Peyer's patch (tissue), 4 donors: ENCODE measurements around the gene MOB3A. TPM values are rescaled to one million over a fixed set of nuclear protein-coding genes. Genes with fewer than 3 reads are reported as not detected.

Experiments
- DNase-seq, 3 donors: peaks; one replicate each; pipeline ENCODE4 v3.0.0-alpha.2; 2017 to 2019
- H3K27ac ChIP-seq, 4 donors: fragments of 200-600 bp; sonication (generic); one replicate each; pipeline ENCODE4 v1.5.1; 2016 to 2019
- H3K27me3 ChIP-seq, 2 donors: fragments of 200-600 bp; sonication (generic); one replicate each; pipeline ENCODE4 v1.5.1; 2019
- H3K36me3 ChIP-seq, 3 donors: fragments of 200-600 bp; sonication (generic); one replicate each; pipeline ENCODE4 v1.5.1; 2016 to 2019
- H3K4me1 ChIP-seq, 4 donors: fragments of 200-600 bp; sonication (generic); one replicate each; pipeline ENCODE4 v1.5.1; 2016 to 2019
- H3K4me3 ChIP-seq, 4 donors: fragments of 200-600 bp; sonication (generic); 1 replicate in 3 of 4; 2 replicates in 1 of 4; pipeline ENCODE4 v1.5.1; 2016 to 2019; ENCODE audit warnings: mild to moderate bottlenecking in 1 of 4
- H3K9me3 ChIP-seq, 4 donors: fragments of 200-600 bp; sonication (generic); one replicate each; pipeline ENCODE4 v1.5.1; 2016 to 2019; ENCODE audit warnings: mild to moderate bottlenecking in 1 of 4
- CTCF ChIP-seq, 6 experiments: fragments of 450-650 bp in 4 of 6; fragments of 200-600 bp in 2 of 6; sonication (generic) in 1 of 6; IDR thresholded peaks; one replicate each; pipeline ENCODE4 v1.5.1; 2017 to 2019; ENCODE audit warnings: antibody characterized with exemption in 6 of 6, mild to moderate bottlenecking in 3 of 6, moderate library complexity in 1 of 6
- POLR2A ChIP-seq, 2 donors: fragments of 450-650 bp; IDR thresholded peaks; one replicate each; pipeline ENCODE4 v1.5.1; 2017; ENCODE audit warnings: antibody characterized with exemption in 2 of 2, mild to moderate bottlenecking in 2 of 2, moderate library complexity in 2 of 2
- total RNA-seq, 4 donors: library from RNA; depleted of rRNA; stranded (reverse); fragments of >200 nt; gene quantifications; one replicate each; pipeline ENCODE4 v1.1.0, GENCODE V29; 2016

Gene MOB3A
- total RNA-seq, 4 donors from 2014 or later, result 32.6 to 55.3 (median 35.1) TPM

- peak overlapping the region; percentile 89 to 100 (median 99) for H3K27ac ChIP-seq
- H3K9me3 ChIP-seq, result no peaks in the 10 kb centered on the region
- H3K4me1 ChIP-seq, result peaks cover 4 to 81% (median 53%) of the 10 kb centered on the region in 4 donors
- no peaks in the 10 kb centered on the region for H3K27me3 ChIP-seq
- H3K36me3 ChIP-seq, result no peaks in the 10 kb centered on the region
- H3K4me3 ChIP-seq, result no peak overlapping the region
- TF ChIP-seq CTCF (IDR thresholded peaks at IDR 0.05) (no peak), POLR2A (IDR thresholded peaks at IDR 0.05) (no peak)
- no peak for DNase-seq
Measured at GRCh38 chr19:2056837-2057192, 39.3 kb downstream of the MOB3A start.

DNA sequence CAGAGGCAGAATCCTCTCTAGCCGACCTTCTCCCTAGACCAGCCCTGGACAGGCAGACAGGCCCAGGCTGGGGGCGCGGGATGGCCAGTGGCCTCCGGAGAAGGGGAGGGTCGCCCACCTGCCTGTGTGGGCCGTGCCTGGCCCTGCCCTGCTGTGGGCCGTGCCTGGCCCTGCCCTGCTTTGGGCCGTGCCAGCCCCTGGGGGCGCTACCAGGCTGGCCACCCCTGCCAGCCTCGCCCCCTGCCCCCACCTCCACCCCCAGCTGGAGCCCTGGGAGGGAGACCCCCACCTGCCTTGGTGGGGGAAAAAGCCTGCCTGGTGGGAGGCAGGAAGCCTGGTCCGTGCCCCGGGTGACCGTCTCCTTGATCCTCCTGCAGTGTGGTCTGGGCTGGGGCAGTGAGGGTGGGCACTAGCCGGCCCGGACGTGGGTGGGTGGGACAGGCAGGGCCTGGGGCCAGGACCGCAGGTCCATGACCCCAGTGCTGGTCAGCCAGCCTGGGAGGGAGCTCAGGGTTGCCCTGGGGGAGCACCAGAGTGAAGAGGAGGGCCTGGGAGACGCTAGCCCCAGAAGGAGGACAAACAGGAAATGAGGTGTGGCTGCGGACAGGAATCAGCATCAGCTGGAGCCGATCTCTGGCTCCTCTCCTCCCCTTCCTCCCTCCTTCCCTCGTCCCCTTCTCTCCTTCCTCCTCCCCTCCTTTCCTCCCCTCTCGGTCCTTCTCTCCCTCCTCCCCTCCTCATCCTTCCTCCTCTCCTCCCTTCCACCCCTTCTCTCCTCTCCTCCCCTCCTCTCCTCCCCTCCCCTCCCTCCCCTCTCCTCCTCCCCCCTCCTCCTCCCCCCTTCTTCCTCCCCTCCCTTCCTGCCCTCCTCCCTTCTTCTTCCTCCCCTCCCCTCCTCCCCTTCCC, 39.9 kb downstream of the MOB3A start:
- no peak for TF ChIP-seq POLR2A (IDR thresholded peaks at IDR 0.05)
- no peak for TF ChIP-seq CTCF (IDR thresholded peaks at IDR 0.05)

GRCh38 chr19:2054763-2055162, 41.4 kb downstream of the MOB3A start:
- H3K4me3 ChIP-seq, result no peak overlapping the region
- no peaks in the 10 kb centered on the region for H3K9me3 ChIP-seq
- H3K27me3 ChIP-seq, result no peaks in the 10 kb centered on the region
- peaks cover 4 to 74% (median 49%) of the 10 kb centered on the region in 4 donors for H3K4me1 ChIP-seq
- H3K36me3 ChIP-seq, result no peaks in the 10 kb centered on the region
- peak in 2 of 3 donors; percentile 79 to 81 for DNase-seq
- TF ChIP-seq CTCF (IDR thresholded peaks at IDR 0.05) (no peak), POLR2A (IDR thresholded peaks at IDR 0.05) (peak; percentile 14 to 55)
- peak overlapping the region; percentile 73 to 100 (median 94) for H3K27ac ChIP-seq

More for the DNA sequence above, 39.9 kb downstream of the MOB3A start:
- Histone ChIP-seq H3K36me3 (no peaks in the 10 kb centered on the region), H3K9me3 (no peaks in the 10 kb centered on the region), H3K27ac (peak overlapping the region; percentile 89 to 100 (median 99)), H3K27me3 (no peaks in the 10 kb centered on the region), H3K4me1 (peaks cover 4 to 86% (median 58%) of the 10 kb centered on the region in 4 donors), H3K4me3 (peak overlapping the region; percentile 12 to 47 (median 24))
- peak in 2 of 3 donors; percentile 60 to 82 for DNase-seq

- no peak overlapping the region for H3K4me3 ChIP-seq
- H3K27ac ChIP-seq, result peak overlapping the region; percentile 65 to 100 (median 94)
- no peak for TF ChIP-seq POLR2A (IDR thresholded peaks at IDR 0.05)
- TF ChIP-seq CTCF (IDR thresholded peaks at IDR 0.05), result no peak
- H3K27me3 ChIP-seq, result no peaks in the 10 kb centered on the region
- H3K36me3 ChIP-seq, result no peaks in the 10 kb centered on the region
- H3K4me1 ChIP-seq, result peaks cover 4 to 72% (median 50%) of the 10 kb centered on the region in 4 donors
- no peaks in the 10 kb centered on the region for H3K9me3 ChIP-seq
- DNase-seq, result peak in 1 of 3 donors; percentile 78
Measured at GRCh38 chr19:2053601-2054389, 42.3 kb downstream of the MOB3A start.

GRCh38 chr19:2051773-2052704, 44.1 kb downstream of the MOB3A start:
- Histone ChIP-seq H3K27ac (peak overlapping the region; percentile 98 to 99 (median 99)), H3K27me3 (no peaks in the 10 kb centered on the region), H3K9me3 (no peaks in the 10 kb centered on the region), H3K4me1 (peaks cover 6 to 72% (median 63%) of the 10 kb centered on the region in 4 donors), H3K4me3 (peak overlapping the region; percentile 85 to 100 (median 98)), H3K36me3 (no peaks in the 10 kb centered on the region)
- DNase-seq, result peak in 2 of 3 donors; percentile 65 to 76
- TF ChIP-seq POLR2A (IDR thresholded peaks at IDR 0.05) (no peak), CTCF (IDR thresholded peaks at IDR 0.05) (no peak)
